CD8-positive, alpha-beta memory T cell (primary cell): ENCODE data around the gene CDK6. TPM values are rescaled to one million over a fixed set of nuclear protein-coding genes. Genes with fewer than 3 reads are reported as not detected.

ENCODE experiments used
- CTCF ChIA-PET: fragments of 350-600 bp; sonication (Branson Sonifier 250); formaldehyde crosslinking; loops from one replicate; lab custom pipeline; 2021; ENCODE audit warnings: antibody characterized with exemption; lab: Charles Lee
- POLR2A ChIA-PET: fragments of 350-600 bp; sonication (Branson Sonifier 250); formaldehyde crosslinking; loops from one replicate; lab custom pipeline; 2021; ENCODE audit warnings: antibody characterized with exemption; lab: Charles Lee
- DNase-seq, 5 donors: peaks; one replicate each; pipeline versions ENCODE4 v3.0.0 to v3.0.0-alpha.2; 2020 to 2022; ENCODE audit warnings: mixed read lengths in 1 of 5
- H3K27ac ChIP-seq: one replicate; pipeline ENCODE4 v1.7.0; 2013; ENCODE audit warnings: low read depth, mild to moderate bottlenecking, low read length, moderate library complexity
- H3K27me3 ChIP-seq: 2 replicates; pipeline ENCODE4 v1.7.0; 2013; ENCODE audit warnings: low read length, mild to moderate bottlenecking; ENCODE audit not compliant: insufficient read depth, poor library complexity, severe bottlenecking
- H3K36me3 ChIP-seq: 2 replicates; pipeline ENCODE4 v1.7.0; 2013; ENCODE audit warnings: mild to moderate bottlenecking, low read length, moderate library complexity; ENCODE audit not compliant: insufficient read depth
- H3K4me1 ChIP-seq: 2 replicates; pipeline ENCODE4 v1.7.0; 2013; ENCODE audit warnings: mild to moderate bottlenecking, low read length, moderate library complexity; ENCODE audit not compliant: insufficient read depth
- H3K4me3 ChIP-seq: 2 replicates; pipeline ENCODE4 v1.7.0; 2013; ENCODE audit warnings: mild to moderate bottlenecking, low read length
- H3K9me3 ChIP-seq: 2 replicates; pipeline ENCODE4 v1.7.0; 2013; ENCODE audit warnings: mild to moderate bottlenecking, low read length
- H3K27ac Mint-ChIP-seq, 8 donors: one replicate each; pipeline ENCODE4 v1.8.0; 2020 to 2021; ENCODE audit warnings: mixed read lengths in 8 of 8, mild to moderate bottlenecking in 6 of 8, inconsistent platforms in 3 of 8, moderate library complexity in 3 of 8
- H3K27me3 Mint-ChIP-seq, 2 donors: one replicate each; pipeline ENCODE4 v1.8.0; 2020 to 2021; ENCODE audit warnings: mixed read lengths in 2 of 2, mild to moderate bottlenecking in 1 of 2, moderate library complexity in 1 of 2
- H3K36me3 Mint-ChIP-seq, 3 donors: one replicate each; pipeline ENCODE4 v1.8.0; 2020 to 2021; ENCODE audit warnings: mixed read lengths in 3 of 3, inconsistent platforms in 1 of 3, mild to moderate bottlenecking in 1 of 3
- H3K4me1 Mint-ChIP-seq, 3 donors: one replicate each; pipeline ENCODE4 v1.8.0; 2020 to 2021; ENCODE audit warnings: mixed read lengths in 3 of 3, inconsistent platforms in 1 of 3, mild to moderate bottlenecking in 1 of 3
- H3K4me3 Mint-ChIP-seq, 7 donors: one replicate each; pipeline ENCODE4 v1.8.0; 2020 to 2021; ENCODE audit warnings: mixed read lengths in 7 of 7, mild to moderate bottlenecking in 6 of 7, moderate library complexity in 4 of 7, inconsistent platforms in 2 of 7
- H3K9me3 Mint-ChIP-seq, 5 donors: one replicate each; pipeline ENCODE4 v1.8.0; 2020 to 2022; ENCODE audit warnings: mixed read lengths in 5 of 5, mild to moderate bottlenecking in 3 of 5, moderate library complexity in 2 of 5, inconsistent platforms in 1 of 5
- polyA plus RNA-seq: library from polyadenylated mRNA; unstranded; fragments of 300-500 nt; fragmentation: Illumina TruSeq; gene quantifications from one replicate; pipeline ENCODE4 v1.2.3, GENCODE V29; 2021
- total RNA-seq, 2 experiments: library from RNA; stranded (reverse); gene quantifications; one replicate each; pipeline ENCODE4 v1.2.3, GENCODE V29; 2021

CDK6 gene
- total and polyA plus RNA-seq, 3 experiments from 2014 or later = 20.7 to 235 (median 231) TPM

DNA sequence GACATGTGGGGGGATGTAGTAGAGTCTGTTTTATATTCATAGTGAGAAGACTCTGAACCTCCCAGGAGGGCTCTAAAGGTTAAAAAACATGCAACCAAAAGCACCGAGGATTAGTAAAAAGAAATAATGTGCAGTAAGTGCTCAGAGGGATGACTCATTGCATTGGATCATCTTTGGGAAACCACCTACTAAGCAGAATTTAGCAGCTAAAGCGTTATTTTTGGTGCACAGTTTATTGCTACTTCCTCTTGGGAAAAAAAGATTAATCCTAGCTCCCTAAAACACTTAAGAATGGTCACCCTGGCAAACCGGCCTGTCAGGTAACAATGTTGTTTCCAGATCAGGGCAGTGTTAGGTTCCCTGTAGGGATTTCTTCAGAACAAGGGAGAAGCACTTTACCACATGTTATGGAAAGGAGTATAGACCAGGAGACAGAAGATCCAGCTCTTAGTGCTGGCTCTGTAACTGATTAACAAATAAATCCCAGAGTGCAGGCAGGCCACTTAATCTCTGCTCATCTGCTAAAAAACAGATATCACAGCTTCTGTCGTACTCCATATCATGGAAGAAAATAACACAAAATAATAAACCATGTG is 201.4 kb downstream of the CDK6 start:
- Histone ChIP-seq H3K27me3 (no peaks in the 10 kb centered on the region), H3K27ac (no peak overlapping the region), H3K4me3 (no peak overlapping the region), H3K4me1 (peaks cover 38% of the 10 kb centered on the region), H3K9me3 (no peaks in the 10 kb centered on the region), H3K36me3 (no peaks in the 10 kb centered on the region)
- H3K4me3 Mint-ChIP-seq = no peak overlapping the region
- peaks cover 39 to 64% (median 60%) of the 10 kb centered on the region in 3 donors for H3K4me1 Mint-ChIP-seq
- no peaks in the 10 kb centered on the region for H3K36me3 Mint-ChIP-seq
- H3K27me3 Mint-ChIP-seq = no peaks in the 10 kb centered on the region
- peaks cover 0 to 2% (median 0%) of the 10 kb centered on the region in 5 donors for H3K9me3 Mint-ChIP-seq
- H3K27ac Mint-ChIP-seq = peak overlapping the region in 1 of 8 donors; percentile 40
- ChIA-PET CTCF (interaction anchor here (1.4 kb wide), 1 partner anchor 13 kb away, joined by 6 read pairs; no protein-coding TSS in a partner anchor), POLR2A (no interaction called here)
- no peak for DNase-seq

DNA sequence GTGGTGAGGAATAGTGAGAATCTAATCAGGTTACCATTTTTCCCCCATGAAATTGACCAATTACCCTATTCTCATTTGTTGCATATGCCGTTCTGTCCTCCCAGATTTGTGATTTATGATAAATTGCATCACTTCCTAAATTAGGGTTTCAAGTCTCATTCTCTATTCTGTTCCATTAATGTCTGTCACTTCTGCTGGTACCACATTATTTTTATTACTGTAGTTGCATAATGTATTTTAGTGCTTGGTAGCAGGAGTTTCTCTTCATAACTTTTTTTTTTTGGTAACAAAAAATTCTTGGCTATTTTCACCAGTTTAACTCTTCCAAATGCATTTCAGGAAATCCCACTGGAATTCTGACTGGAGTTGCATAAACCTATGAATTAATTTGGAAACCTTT is 202.2 kb downstream of the CDK6 start:
- H3K9me3 ChIP-seq = no peaks in the 10 kb centered on the region
- Mint-ChIP-seq H3K9me3 (peaks cover 0 to 4% (median under 1%) of the 10 kb centered on the region in 5 donors), H3K4me3 (peak overlapping the region in 1 of 7 donors; percentile 48), H3K4me1 (peaks cover 30 to 56% (median 52%) of the 10 kb centered on the region in 3 donors), H3K27ac (peak overlapping the region in 1 of 8 donors; percentile 76), H3K36me3 (peaks cover under 1 to 3% (median 3%) of the 10 kb centered on the region in 3 donors), H3K27me3 (no peaks in the 10 kb centered on the region)
- no peak overlapping the region for H3K4me3 ChIP-seq
- no peaks in the 10 kb centered on the region for H3K27me3 ChIP-seq
- H3K4me1 ChIP-seq = peaks cover 33% of the 10 kb centered on the region
- POLR2A ChIA-PET = no interaction called here
- CTCF ChIA-PET = no interaction called here
- DNase-seq = no peak
- H3K36me3 ChIP-seq = no peaks in the 10 kb centered on the region
- H3K27ac ChIP-seq = no peak overlapping the region

DNA sequence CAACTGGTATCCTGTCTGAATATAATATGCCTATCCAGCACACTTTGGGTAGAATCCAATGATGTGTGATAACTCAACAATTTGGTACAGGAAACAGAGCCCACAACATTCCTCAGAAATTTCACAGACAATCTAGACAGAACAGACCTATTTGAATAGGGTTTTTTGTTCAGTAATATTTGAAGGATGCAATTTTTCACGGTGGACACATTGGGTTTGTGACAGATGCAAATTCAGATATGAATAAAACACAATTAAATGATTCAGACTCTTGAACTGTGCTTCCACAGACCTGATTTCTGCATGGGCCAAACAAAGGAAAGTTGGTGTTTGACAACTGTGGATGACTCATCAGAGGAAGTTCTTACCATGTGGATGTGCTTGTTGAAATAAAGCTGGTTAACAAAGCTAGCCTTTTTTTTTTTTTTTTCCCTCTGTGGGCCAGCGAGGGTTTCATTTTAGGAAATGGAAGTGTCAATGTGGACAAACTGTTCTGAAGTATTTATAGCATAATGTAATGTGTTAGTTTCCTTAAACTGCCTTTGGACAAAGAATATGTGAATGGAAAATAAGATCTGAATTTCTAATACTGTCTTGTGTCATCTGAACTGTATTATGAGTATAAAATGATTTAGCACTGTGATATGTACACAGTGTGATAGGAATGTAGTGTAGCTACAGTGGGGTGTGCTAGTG is 203.0 kb downstream of the CDK6 start:
- Histone ChIP-seq H3K36me3 (no peaks in the 10 kb centered on the region), H3K4me1 (peaks cover 31% of the 10 kb centered on the region), H3K27ac (no peak overlapping the region), H3K4me3 (no peak overlapping the region), H3K27me3 (no peaks in the 10 kb centered on the region), H3K9me3 (no peaks in the 10 kb centered on the region)
- peak overlapping the region in 6 of 8 donors; percentile 2 to 75 (median 53) for H3K27ac Mint-ChIP-seq
- H3K36me3 Mint-ChIP-seq = peaks cover 7 to 12% (median 9%) of the 10 kb centered on the region in 3 donors
- peaks cover 0 to 4% (median 2%) of the 10 kb centered on the region in 5 donors for H3K9me3 Mint-ChIP-seq
- no peak for DNase-seq
- H3K4me1 Mint-ChIP-seq = peaks cover 27 to 54% (median 46%) of the 10 kb centered on the region in 3 donors
- ChIA-PET CTCF (interaction anchor here (0.5 to 2.0 kb wide), 4 partner anchors 12 to 199 kb away, joined by 3 to 8 read pairs (median 3); no protein-coding TSS in a partner anchor), POLR2A (no interaction called here)
- no peaks in the 10 kb centered on the region for H3K27me3 Mint-ChIP-seq
- peak overlapping the region in 4 of 7 donors; percentile 6 to 55 (median 34) for H3K4me3 Mint-ChIP-seq

DNA sequence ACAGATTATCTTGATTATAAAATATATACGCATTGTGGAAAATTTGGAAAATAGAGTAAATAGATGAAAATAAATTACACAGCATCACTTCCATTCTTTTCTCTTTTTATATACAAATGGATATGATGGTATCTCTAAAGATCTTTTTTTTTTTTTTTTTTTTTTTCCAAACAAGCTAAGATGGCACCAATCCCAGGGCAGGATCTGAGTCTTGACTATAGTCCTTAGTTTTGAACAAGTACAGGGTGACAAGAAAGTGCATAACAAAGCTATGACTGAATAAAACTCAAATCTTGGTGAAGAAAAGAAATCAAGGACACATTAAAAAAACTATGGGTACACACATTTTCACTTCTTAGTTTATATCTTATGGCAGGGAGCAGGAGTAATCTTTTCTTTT is 203.6 kb downstream of the CDK6 start:
- Mint-ChIP-seq H3K9me3 (peaks cover 0 to 4% (median 2%) of the 10 kb centered on the region in 5 donors), H3K4me1 (peaks cover 27 to 56% (median 47%) of the 10 kb centered on the region in 3 donors), H3K27ac (peak overlapping the region in 4 of 8 donors; percentile 27 to 75 (median 56)), H3K4me3 (peak overlapping the region in 1 of 7 donors; percentile 55), H3K27me3 (no peaks in the 10 kb centered on the region), H3K36me3 (peaks cover 11 to 15% (median 13%) of the 10 kb centered on the region in 3 donors)
- ChIA-PET CTCF (interaction anchor here (0.5 to 2.0 kb wide), 4 partner anchors 12 to 200 kb away, joined by 3 to 8 read pairs (median 4); no protein-coding TSS in a partner anchor), POLR2A (no interaction called here)
- no peaks in the 10 kb centered on the region for H3K9me3 ChIP-seq
- no peak overlapping the region for H3K4me3 ChIP-seq
- no peak overlapping the region for H3K27ac ChIP-seq
- no peaks in the 10 kb centered on the region for H3K36me3 ChIP-seq
- DNase-seq = no peak
- no peaks in the 10 kb centered on the region for H3K27me3 ChIP-seq
- peaks cover 31% of the 10 kb centered on the region for H3K4me1 ChIP-seq

DNA sequence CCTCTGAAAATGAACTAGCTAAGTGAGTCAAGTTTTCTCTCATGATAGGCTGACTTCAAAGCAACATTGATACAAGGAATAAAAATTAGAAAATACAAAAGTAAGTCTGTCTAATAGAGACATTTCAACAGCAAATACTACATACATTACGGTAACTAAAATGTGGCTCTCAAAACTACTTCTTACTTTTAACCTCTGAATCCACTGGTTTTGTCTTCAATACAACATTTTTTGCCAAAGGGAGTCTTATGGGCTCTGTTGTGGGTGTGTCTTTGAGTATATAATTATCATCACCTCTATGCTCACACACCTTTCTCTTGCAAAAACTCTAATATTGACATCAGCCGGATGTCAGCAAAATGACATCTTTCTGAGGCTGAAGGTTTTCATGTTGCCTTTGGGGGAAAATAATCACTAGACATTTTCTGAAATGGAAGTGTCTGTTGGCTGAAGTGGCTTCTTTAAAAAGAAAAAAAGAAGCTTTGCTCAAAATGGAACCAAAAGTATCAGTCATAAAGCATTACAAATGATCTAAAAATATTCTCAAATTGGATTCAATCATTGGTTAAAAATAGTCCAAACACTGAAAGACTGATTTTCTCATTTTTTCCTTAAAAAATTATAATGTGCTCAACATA is 204.4 kb downstream of the CDK6 start:
- peaks cover 0 to 4% (median 2%) of the 10 kb centered on the region in 5 donors for H3K9me3 Mint-ChIP-seq
- DNase-seq = no peak
- H3K4me1 ChIP-seq = peaks cover 31% of the 10 kb centered on the region
- ChIA-PET CTCF (interaction anchor here (0.9 to 2.0 kb wide), 2 partner anchors 11 to 201 kb away, joined by 5 to 8 read pairs; no protein-coding TSS in a partner anchor), POLR2A (no interaction called here)
- peaks cover 15 to 19% (median 17%) of the 10 kb centered on the region in 3 donors for H3K36me3 Mint-ChIP-seq
- no peak overlapping the region for H3K4me3 ChIP-seq
- H3K27me3 ChIP-seq = no peaks in the 10 kb centered on the region
- peak overlapping the region in 6 of 8 donors; percentile 29 to 69 (median 54) for H3K27ac Mint-ChIP-seq
- H3K27ac ChIP-seq = no peak overlapping the region
- H3K36me3 ChIP-seq = no peaks in the 10 kb centered on the region
- H3K4me1 Mint-ChIP-seq = peaks cover 28 to 62% (median 52%) of the 10 kb centered on the region in 3 donors
- H3K9me3 ChIP-seq = no peaks in the 10 kb centered on the region
- no peaks in the 10 kb centered on the region for H3K27me3 Mint-ChIP-seq
- no peak overlapping the region for H3K4me3 Mint-ChIP-seq

DNA sequence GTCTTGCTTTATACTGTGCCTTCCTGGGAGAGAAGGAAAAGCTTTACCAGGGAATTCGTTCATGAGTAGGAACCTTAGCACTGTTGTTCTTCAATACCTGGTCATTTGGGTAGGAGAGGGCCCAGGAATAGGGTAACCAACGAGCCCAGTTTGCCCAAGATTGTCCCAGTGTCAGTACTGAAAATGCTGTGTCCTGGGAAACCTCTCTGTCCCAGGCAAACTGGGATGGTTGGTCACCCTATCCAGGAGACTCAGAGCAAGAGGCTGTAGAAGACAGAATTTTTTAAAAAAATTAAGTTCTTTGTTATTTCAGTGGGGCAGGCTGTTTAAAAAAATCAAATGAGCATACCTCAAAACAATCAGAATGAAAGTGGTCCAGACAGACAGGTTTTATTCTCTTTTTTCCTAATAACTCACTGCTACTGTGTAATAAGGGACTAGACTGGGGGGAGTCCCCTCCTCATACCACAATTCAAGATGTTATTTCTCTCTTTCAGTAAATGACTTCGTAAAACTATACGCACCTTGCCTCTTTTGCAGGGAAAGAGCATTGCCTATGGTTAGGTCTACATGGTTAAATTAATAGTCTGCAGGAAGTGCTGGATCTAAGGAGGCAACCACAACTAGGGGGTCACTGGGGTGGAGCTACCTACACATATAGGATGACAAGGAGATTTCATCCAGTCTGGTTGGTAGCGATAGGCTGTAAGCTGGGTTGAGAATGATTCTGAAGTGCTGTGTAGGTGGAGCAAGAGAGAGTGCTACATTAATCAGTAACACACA is 205.1 kb downstream of the CDK6 start:
- no peaks in the 10 kb centered on the region for H3K27me3 Mint-ChIP-seq
- H3K27ac Mint-ChIP-seq = peak overlapping the region in 5 of 8 donors; percentile 11 to 69 (median 59)
- peaks cover 34% of the 10 kb centered on the region for H3K4me1 ChIP-seq
- H3K27me3 ChIP-seq = no peaks in the 10 kb centered on the region
- H3K9me3 ChIP-seq = no peaks in the 10 kb centered on the region
- peaks cover 15 to 19% (median 17%) of the 10 kb centered on the region in 3 donors for H3K36me3 Mint-ChIP-seq
- peaks cover 33 to 70% (median 59%) of the 10 kb centered on the region in 3 donors for H3K4me1 Mint-ChIP-seq
- POLR2A ChIA-PET = no interaction called here
- H3K36me3 ChIP-seq = no peaks in the 10 kb centered on the region
- H3K4me3 Mint-ChIP-seq = peak overlapping the region in 1 of 7 donors; percentile 14
- CTCF ChIA-PET = interaction anchor here (1.2 to 1.5 kb wide), 2 partner anchors 11 to 202 kb away, joined by 5 read pairs; no protein-coding TSS in a partner anchor
- H3K27ac ChIP-seq = no peak overlapping the region
- no peak overlapping the region for H3K4me3 ChIP-seq
- peaks cover 0 to 4% (median 2%) of the 10 kb centered on the region in 5 donors for H3K9me3 Mint-ChIP-seq
- no peak for DNase-seq

DNA sequence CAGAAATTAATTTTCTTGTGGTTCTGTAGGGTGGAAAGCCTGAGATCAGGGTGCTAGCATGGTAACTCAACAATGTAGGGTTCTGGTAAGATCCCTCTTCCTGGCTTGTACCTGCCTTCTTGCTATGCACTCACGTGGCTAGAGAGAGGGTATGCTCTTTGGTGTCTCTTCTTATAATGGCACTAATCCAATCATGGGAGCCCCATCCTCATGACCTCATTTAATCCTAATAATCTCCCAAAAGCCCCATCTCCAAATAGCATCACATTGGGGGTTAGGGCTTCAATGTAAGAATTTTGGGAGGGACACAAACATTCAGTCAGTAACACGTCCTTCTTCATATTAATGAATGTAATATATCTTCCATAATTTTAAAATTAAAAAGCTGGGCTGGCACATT is 206.6 kb downstream of the CDK6 start:
- Mint-ChIP-seq H3K27me3 (no peaks in the 10 kb centered on the region), H3K4me1 (peaks cover 43 to 75% (median 65%) of the 10 kb centered on the region in 3 donors), H3K27ac (no peak overlapping the region), H3K36me3 (peaks cover 16 to 19% (median 19%) of the 10 kb centered on the region in 3 donors), H3K9me3 (peaks cover 0 to 4% (median 2%) of the 10 kb centered on the region in 5 donors), H3K4me3 (no peak overlapping the region)
- Histone ChIP-seq H3K27me3 (no peaks in the 10 kb centered on the region), H3K36me3 (no peaks in the 10 kb centered on the region), H3K9me3 (no peaks in the 10 kb centered on the region), H3K4me1 (peaks cover 41% of the 10 kb centered on the region), H3K27ac (no peak overlapping the region), H3K4me3 (no peak overlapping the region)
- ChIA-PET CTCF (interaction anchor here (1.2 to 1.5 kb wide), 2 partner anchors 9 to 203 kb away, joined by 5 read pairs; no protein-coding TSS in a partner anchor), POLR2A (no interaction called here)
- no peak for DNase-seq
